GM18517 (cell line): ENCODE results near the gene TEKT5.
"Not testable (repeated sequence)": the region's sequence is repeated elsewhere in the genome, so short reads cannot be mapped to it uniquely, and the experiment has no call there.

Experiments used
- ATAC-seq: cut with Tn5 transposase; IDR thresholded peaks from one replicate; pipeline ENCODE4 v1.9.1; 2021; ENCODE audit warnings: mild to moderate bottlenecking, moderate library complexity; ENCODE audit not compliant: unreplicated experiment

TEKT5 gene

DNA sequence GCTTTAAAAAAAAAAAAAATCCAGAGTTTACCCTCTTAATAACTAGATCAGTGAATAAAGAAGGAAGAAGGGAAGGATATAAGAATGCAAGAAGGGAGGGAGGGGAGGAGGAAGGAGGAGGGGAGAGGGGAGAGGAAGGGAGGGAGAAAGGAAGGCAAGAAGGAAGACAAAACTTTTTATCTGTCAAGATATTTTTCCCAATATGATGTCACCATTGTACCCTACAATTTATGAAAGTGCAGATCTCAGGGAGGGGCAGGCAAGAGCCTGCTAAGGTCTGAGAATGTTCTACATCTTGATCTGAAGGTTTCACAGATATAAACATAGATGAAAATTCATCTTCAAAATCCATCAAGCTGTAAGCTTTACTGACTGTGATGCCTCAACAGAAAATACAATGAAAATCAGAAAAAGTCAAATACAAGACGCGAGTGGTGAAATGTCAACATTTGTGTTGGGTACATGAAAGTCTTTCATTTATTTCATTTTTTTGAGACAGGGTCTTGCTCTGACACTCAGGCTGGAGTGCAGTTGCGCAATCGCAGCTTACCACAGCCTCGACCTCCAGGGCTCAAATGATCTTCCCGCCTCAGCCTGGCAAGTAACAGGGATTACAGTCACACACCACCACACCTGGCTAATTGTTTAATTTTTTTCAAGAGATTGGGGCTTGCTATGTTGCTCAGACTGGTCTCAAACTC lies 57.2 kb downstream of the TEKT5 start:
- ATAC-seq: no peak

DNA sequence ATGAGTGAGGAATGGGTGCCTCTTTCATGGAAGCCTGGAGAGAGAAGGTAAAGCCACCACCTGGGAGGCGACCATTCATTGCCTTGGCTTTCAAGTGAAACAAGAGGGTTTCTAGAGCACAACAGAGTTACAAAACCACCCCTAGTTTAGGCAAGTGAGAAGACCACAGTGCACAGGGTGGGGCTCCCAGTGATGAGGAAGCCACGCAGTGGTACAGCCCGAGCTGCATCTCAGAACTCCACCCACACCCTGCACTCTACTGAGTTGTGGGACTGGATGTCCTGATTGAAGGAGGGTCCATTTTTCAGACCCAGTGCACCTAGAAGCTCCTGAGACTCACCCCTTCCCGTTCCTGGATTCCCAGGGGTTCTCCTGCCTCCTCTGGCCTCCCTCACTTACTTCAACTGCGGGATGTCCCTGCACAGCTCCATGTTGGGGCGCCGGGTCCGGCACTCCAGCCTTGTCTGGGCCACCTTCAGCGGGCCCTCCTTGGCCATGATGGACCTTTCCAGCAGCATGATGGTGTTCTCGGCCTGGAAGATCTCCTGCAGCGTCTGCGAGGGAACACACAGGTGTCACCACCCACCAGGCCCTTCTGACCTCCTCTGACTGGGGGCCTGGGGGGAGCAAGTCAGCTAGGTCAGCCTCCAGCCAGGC lies 59.2 kb downstream of the TEKT5 start:
- no peak for ATAC-seq

DNA sequence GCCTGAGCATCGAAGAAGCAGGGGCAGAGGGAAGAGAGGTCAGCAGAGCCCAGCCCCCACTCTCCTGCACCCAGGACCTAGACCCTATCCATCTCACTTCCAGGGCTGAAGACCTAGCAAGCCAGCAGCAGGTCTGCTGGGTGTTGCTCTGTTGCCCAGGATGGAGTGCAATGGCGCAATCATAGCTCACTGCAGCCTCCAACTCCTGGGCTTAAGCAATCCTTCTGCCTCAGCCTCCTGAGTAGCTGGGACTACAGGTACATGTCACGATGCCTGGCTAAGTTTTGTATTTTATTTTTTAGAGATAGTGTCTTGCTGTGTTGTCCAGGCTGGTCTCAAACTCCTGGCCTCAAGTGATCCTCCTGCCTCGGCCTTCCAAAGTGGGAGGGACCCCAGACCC lies 61.3 kb downstream of the TEKT5 start:
- ATAC-seq: not testable (repeated sequence)

GRCh38 chr16:10631886-10632285 lies 62.8 kb downstream of the TEKT5 start:
- no peak for ATAC-seq

- no peak for ATAC-seq
Measured at GRCh38 chr16:10629592-10629963, 65.2 kb downstream of the TEKT5 start.

GRCh38 chr16:10625595-10626357 lies 69.0 kb downstream of the TEKT5 start:
- ATAC-seq: no peak

DNA sequence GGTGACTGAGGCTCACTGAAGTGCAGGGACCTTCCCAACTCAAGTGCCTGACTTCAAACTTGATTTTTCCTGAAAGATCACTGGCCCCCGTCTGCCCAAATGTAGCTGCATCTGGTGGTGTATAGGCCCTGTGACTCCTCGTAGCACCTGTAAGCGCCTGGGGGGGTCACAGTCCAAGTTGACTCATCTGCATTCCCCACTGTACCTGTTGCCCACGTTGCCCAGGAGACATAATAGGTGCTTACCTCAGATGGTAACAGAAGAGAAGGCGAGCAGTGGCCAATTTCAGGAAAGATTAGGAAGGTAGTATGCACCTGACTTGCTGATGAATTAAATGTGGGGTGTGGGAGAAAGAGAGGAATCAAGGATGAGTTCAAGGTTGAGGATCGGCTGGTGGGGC lies 70.2 kb downstream of the TEKT5 start:
- no peak for ATAC-seq

DNA sequence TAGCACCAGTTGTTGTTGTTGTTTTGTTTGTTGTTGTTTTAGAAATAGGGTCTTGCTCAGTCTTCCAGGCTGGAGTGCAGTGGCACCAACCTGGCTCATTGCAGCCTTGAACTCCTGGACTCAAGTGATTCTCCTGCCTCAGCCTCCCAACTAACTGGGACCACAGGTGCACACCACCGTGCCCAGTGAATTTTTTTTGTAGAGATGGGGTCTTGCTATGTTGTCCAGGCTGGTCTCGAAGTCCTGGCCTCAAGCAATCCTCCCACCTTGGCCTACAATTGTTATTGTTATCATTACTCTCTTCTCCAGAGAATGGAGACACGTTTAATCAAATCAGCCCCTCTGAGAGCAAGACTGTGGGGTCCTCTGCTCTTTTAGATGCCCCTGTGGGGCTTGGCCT lies 71.7 kb downstream of the TEKT5 start:
- no peak for ATAC-seq

- no peak for ATAC-seq
Measured at GRCh38 chr16:10622036-10622921, 72.5 kb downstream of the TEKT5 start.

DNA sequence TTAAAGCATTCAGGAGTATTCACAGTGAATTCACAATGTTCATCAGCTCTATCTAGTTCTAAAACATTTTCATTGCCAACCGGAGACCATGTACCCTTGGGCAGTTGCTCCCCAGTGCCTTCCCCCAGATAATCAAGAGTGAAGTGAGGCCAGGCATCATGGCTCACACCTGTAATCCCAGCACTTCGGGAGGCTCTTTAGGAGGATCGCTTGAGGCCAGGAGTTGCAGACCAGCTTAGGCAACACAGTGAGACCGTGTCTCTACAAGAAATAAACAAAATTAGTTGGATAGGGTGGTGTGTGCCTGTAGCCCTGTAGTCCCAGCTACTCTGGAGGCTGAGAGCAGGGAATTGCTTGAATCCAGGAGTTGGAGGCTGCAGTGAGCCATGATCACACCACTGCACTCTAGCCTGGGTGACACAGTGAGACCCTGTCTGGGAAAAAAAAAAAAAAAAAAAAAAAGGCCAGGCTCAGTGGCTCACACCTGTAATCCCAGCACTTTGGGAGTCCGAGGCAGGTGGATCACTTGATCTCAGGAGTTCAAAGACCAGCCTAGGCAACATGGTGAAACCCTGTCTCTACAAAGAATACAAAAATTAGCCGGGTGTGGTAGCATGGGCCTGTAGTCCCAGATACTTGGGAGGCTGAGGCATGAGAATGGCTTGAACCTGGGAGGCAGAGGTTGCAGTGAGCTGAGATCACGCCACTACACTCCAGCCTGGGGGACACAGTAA lies 73.3 kb downstream of the TEKT5 start:
- ATAC-seq: not testable (repeated sequence)

DNA sequence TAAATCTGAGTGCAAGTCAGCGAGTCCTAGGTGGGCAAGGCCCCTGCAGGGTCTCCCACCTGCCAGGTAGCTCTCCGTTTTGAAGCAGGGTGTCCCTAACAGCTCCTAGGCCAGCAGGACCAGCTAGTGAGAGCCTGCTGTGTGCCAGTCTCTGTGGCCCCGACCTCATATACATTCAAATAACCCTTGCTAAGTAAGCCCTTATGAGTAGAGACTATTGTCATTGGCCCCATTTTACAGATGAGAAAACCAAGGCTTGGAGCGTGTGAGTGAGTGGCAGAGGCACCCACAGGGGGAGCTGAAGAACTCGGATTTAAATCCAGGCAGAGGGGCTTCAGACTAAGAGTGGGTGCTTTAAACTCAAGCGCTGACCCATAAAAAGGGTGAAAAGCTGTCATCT lies 74.6 kb downstream of the TEKT5 start:
- ATAC-seq: no peak

DNA sequence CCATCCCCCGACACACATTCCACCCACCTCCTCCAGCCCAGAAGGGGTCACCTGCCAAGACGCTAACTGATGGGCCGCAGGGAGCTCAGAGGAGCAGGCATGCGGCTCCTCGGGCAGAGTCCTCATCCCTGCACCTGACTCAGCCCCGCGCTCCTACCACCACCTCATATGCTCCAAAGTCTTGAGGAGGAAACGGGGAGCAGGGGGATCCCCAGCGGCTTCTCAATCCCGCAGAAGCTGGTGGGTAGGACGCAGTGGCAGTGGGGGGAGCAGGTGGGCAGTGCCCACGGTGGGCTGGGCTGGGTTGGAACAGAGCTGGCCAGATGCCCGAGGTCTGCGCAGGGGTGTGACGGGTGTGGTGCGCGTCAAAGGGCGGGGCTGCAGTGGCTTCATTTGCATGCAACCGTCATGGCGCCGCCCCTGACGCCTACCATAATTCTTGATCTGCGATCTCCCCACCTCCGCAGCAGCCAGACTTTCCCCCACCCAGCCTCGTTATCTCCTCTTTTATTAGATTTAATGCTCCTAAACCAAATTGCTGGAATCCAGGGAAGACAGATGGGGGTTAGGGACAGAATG lies 75.4 kb downstream of the TEKT5 start:
- ATAC-seq: no peak

- no peak for ATAC-seq
Measured at GRCh38 chr16:10618710-10619209, 76.0 kb downstream of the TEKT5 start.

DNA sequence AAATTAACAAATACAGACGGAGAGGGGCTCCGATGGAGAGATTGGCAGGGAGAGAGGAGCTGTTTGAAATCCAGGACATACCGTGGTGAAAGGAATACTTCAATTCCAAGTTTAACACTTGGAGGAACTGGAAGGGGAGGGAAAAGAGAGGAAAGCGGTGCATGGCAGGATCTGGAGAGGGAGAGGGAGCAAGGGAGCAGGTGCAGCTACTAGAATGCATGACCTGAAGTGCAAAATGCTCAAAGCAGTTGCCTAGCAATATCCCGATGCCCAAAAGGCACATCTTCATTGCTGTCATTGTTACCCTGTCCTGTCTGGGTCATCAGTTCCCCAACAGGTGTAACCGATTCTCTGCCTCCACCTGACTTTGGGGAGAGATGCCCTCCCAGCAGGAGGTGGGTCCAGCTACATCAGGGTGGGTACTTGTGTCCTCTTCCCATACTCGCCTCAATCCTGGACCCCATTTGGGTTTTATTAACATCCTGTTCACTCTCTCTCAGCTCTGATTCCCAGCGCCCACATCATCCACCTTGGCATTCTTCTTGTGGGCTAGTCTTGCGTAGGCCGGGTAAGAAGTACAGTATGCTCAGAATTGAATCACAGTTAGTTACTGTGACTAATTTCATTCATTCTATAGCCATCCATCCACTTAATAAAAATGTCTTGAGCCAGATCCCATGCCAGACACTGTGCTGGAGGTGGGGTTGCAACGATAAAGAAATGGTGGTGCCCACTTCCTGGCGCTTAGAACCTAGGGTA lies 76.9 kb downstream of the TEKT5 start:
- ATAC-seq: no peak

- ATAC-seq: no peak
Measured at GRCh38 chr16:10616756-10617640, 77.7 kb downstream of the TEKT5 start.

DNA sequence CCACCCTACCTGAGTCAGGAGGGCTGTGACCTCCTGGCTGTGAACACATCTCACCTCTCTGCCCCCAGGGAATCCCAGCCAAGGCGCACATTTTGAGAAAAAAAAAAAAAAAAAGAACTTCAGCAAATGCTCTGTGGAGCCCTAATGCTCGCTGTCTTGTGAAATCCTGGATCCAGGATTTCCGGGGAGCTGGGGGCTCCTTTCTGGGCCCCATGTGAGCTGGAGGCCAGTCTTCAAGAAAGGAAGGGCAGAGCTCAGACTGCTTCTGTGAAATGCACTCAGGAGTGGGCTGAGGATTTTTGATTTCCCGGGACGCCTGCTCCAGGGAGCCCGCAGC lies 78.3 kb downstream of the TEKT5 start:
- no peak for ATAC-seq

- no peak for ATAC-seq
Measured at GRCh38 chr16:10614685-10615084, 80.0 kb downstream of the TEKT5 start.

GRCh38 chr16:10613785-10614485 lies 80.8 kb downstream of the TEKT5 start:
- ATAC-seq: no peak
